ENCODE data around the gene FXYD6.

FXYD6 gene

DNA sequence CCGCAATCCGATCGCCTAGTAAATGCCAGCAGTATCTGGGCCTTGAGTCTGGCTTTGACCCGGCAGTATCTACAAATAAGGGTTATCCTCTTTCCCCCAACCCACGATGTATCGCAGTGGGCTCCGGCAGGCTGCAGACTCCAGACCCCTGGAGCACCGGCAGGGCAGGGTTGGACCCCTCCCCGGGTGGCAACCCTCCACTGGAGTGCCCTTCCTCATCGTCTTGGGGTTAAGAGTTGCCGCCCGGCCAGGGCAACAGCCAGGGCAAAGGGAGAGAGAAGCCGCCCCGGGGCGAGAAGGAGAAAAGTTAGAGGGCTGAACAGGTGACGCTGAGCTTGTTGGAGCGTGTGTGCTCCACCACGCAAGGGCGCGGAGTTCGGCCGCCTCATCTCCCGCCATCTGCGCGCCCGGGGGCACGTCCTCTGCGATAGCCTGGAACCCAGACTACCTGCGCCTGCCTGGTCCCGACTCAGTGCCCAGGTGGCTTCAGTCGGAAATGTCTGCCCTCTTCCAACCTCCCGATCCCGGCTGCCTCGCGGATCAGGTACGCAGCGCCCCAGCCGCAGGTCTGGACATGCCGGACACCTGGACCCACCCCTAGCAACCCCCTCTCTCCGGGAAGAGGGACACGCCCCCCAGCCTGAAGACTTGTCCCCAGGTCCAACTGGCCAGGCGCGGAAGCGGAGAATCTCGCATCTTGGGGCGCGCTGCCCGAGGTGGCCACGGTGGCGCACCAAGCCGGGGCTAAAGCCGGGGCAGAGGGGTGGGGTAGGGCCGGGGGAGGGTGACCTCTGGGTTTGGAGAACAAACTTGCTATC, 80.6 kb downstream of the FXYD6 start:
- FAIRE-seq: no peak
- no peak for DNase-seq (ENCODE audit: insufficient read length, low spot score)
- TF ChIP-seq, protein P1, sequence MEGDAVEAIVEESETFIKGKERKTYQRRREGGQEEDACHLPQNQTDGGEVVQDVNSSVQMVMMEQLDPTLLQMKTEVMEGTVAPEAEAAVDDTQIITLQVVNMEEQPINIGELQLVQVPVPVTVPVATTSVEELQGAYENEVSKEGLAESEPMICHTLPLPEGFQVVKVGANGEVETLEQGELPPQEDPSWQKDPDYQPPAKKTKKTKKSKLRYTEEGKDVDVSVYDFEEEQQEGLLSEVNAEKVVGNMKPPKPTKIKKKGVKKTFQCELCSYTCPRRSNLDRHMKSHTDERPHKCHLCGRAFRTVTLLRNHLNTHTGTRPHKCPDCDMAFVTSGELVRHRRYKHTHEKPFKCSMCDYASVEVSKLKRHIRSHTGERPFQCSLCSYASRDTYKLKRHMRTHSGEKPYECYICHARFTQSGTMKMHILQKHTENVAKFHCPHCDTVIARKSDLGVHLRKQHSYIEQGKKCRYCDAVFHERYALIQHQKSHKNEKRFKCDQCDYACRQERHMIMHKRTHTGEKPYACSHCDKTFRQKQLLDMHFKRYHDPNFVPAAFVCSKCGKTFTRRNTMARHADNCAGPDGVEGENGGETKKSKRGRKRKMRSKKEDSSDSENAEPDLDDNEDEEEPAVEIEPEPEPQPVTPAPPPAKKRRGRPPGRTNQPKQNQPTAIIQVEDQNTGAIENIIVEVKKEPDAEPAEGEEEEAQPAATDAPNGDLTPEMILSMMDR (IDR thresholded peaks at IDR 0.05; ENCODE audit: insufficient read depth, missing control alignments): no peak

DNA sequence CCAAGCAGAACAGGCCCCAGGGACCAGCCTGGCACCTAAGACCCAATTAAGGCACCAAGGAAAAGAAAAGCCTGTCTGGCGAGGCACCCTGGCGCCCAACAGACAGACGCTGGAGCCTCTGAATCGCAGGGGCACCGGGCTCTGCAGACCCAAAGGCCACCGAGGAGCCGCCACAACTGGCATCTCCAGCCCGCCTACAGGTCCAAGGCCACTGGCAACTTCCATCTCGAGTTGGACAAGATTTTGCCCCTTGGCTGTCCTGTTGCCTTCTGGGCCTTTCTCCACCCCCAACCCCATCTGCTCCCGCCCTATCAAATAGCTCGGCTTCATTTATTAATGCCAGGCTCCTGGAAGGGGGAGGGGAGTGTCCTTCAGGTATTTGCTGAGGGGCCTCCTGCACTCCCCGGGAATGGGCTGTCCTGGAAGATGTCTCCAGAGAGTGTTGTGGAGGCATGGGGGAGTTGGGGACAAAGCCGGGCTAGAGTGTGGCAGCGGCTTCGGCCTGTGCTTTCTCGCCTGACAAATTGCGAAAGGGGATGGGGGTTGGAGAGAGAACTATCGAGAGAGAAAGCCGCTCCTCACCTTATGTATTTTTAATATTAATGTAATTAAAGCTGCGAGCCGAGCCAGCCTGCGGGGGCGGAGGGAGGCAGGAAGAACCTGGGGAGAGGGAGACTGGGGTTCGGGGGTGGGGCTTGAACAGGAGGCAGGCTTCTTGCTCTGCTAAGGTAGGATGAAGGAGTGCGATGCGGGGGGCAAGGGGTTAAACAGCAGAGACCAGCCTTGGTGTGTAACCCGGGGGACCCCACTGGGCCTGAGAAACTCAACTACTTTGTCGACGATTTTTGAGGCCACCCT, 81.5 kb downstream of the FXYD6 start:
- DNase-seq (ENCODE audit: insufficient read length, low spot score): no peak
- FAIRE-seq: no peak
- TF ChIP-seq, protein P1 (IDR thresholded peaks at IDR 0.05; ENCODE audit: insufficient read depth, missing control alignments): no peak

DNA sequence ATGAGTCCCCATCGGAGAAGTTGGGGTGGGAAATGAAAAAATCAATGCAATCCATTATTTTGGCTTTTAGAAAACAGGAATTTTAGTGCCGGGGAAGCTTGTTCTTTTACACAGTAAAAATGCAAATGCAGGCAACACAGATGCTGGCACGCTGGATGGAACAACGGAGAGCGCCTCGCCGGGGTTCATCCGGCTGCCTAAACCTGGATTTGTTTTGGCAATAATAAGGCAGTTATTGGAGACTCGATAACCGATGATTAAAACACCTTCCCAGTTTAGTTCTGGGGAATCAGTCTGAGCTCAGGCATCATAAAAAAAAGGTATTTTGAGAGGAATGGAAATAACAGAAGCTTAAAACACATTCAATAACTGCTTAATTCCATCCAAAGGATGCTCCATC, 82.3 kb downstream of the FXYD6 start:
- no peak for FAIRE-seq
- no peak for DNase-seq (ENCODE audit: insufficient read length, low spot score)
- TF ChIP-seq, protein P1 (IDR thresholded peaks at IDR 0.05; ENCODE audit: insufficient read depth, missing control alignments): no peak

DNA sequence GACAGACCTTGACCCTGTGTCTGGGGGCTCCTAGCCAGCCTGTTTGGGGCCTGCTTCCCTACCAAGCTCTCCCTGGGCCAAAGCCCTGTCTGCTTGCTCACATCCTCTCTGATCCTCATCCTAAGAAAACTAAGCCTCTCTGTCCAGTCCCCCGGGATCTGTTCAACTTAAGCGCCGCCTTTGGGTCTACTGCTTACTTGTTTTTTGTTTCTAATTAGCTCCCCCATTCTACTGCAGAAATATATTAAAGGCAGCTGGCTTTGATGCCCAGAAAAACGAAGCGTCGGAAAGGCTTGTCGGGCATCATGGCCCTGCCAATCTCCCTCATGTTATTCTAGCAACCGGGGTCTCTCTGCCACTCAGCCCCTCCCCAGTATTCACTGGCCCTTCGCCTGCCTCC, 82.9 kb downstream of the FXYD6 start:
- FAIRE-seq (no peak), DNase-seq (ENCODE audit: insufficient read length, low spot score) (no peak)
- TF ChIP-seq, protein P1 (IDR thresholded peaks at IDR 0.05; ENCODE audit: insufficient read depth, missing control alignments): no peak

DNA sequence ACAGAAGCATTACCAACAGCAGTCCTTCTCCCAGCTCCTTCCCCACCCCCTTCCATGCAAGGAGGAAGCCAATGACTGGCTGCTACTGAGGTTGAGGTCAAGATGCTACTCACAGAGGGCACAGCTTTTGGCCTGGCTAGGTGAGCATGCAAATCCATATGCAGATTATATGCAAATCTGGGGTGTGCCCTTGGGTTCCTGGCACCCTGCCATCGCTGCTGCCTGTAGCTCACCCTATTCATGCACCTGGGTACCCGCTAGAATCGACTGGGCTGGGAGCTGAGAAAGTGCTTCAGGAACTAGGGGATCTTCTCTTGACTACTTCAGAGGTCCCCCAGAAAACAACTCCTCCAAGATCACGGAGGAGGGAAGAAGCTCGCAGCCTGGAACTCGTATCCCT, 83.5 kb downstream of the FXYD6 start:
- TF ChIP-seq, protein P1 (IDR thresholded peaks at IDR 0.05; ENCODE audit: insufficient read depth, missing control alignments): no peak
- DNase-seq (ENCODE audit: insufficient read length, low spot score) (no peak), FAIRE-seq (no peak)

DNA sequence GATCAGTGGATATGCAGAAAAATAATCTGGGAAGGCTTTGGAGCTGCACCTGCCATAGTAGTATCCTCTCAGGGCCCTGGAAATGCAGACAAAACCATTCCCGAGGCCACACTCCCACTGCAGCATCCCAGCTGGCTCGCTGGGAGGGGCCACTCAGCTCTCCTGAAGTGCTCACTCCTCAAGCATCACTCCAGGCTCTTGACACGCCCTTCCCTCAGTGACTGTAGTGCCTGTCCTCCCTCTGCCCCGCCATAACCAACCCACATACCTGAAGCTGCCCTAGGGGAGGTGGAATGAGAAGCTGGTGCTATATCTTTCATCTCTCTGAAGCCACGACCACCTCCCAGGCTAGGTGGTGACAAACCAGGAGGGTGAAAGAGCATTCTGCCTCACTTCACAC, 84.2 kb downstream of the FXYD6 start:
- no peak for FAIRE-seq
- DNase-seq (ENCODE audit: insufficient read length, low spot score): no peak
- TF ChIP-seq, protein P1 (IDR thresholded peaks at IDR 0.05; ENCODE audit: insufficient read depth, missing control alignments): no peak
